NOMO-1 treated with DMSO at 0.1 percent for 48 hours (cell line): ENCODE data around the gene ARHGAP44.
A peak's percentile ranks its signal among the peaks of the same experiment; 100 is the strongest.

Source experiments
- DNase-seq: peaks from one replicate; lab custom pipeline; 2025; ENCODE audit not compliant: unreplicated experiment; lab: John Stamatoyannopoulos, UW

The ARHGAP44 gene

GRCh38 chr17:12992676-12993075 lies 203.4 kb downstream of the ARHGAP44 start:
- DNase-seq = no peak

GRCh38 chr17:12993631-12994030 lies 204.3 kb downstream of the ARHGAP44 start:
- no peak for DNase-seq

DNA sequence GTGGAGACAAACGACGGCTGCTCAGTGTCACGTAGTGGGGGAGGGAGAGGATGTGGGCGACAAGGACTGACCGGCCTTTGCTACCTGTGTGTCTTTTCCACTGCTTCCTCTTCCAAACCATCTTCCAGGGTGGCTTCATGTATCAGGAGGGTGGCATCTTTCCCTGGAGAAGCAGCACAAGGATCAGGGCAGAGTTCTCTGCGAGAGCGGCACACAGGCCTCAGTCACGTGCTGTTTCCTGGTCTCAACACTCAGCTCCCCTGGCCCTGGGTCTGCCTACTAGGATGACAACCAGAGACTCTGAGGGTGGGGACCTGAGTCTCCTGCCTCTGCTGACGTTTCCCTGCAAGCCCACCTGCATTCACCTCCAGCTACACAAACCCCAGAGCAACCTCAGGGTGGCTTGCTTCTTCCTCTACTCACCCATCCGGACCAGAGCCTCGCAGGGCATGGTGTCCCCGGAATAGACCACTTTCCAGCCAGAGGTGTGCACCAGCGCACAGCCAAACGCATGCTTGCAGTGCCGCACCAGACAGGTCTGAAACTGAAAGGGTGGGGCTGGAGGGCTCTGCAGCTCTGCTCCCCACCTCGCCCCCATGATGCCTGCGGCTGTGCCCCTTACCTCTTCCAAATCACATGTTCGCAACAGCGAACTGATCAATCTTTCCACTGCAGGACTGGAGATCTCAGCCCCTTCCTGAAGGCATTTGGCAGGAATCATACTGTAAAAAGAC lies 205.2 kb downstream of the ARHGAP44 start:
- DNase-seq = no peak

DNA sequence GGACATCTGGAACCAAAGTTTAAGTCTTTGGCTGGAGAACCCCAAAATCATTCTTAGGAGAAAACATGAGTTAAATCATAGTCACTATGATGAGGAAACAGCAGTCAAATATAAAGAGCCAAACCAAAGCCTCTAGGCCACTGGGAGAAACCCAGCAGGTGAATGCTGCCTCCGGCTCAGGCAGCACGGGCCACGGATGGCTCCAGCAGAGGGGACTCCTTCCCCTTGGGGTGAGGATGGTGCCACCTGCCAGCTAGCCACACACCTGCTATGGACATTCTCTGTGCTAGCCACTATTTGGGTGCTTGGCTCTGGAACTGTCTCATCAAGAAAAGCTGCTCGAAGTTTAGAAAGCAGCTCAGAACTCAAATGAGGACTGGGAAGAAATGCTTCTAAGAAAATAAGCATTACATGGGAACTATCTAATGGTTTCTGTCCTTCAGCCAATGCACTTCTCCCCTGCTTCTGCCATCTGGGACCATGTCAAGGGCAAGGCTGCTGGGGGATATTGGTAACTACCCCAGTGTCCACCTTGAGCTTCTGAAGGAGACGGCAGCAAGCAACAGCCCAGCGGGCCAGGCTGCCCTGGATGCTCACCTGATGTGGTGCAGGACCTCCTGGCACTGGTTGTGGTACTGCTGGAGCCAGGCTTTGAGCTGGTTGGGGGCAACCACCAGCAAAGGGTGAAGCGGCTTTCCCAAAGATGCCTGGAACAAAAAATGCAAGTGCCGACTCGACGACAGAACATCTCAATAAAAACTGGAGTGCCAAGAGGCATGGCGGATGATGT lies 206.0 kb downstream of the ARHGAP44 start:
- no peak for DNase-seq

GRCh38 chr17:12995896-12996295 lies 206.6 kb downstream of the ARHGAP44 start:
- no peak for DNase-seq

GRCh38 chr17:12996357-12996756 lies 207.1 kb downstream of the ARHGAP44 start:
- no peak for DNase-seq

DNA sequence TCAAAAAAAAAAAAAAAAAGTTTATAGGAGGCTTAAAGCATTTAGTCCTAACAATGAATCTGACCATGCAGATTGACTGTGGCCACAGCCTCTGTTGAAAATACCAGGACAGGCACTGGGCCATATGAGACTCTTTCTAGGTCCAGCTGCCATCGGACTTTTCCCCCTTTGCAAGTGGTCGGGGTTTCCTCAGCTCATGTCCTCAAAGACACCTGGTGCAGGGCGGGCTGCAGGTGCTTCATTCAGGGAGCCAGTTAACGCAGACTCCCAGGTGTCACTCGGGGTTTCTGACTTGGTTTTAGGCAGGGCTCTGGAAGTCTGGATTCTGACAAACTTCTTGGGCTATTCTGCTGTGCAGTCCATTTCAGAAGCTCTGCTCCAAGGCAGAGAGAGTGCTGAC lies 207.6 kb downstream of the ARHGAP44 start:
- DNase-seq = no peak

DNA sequence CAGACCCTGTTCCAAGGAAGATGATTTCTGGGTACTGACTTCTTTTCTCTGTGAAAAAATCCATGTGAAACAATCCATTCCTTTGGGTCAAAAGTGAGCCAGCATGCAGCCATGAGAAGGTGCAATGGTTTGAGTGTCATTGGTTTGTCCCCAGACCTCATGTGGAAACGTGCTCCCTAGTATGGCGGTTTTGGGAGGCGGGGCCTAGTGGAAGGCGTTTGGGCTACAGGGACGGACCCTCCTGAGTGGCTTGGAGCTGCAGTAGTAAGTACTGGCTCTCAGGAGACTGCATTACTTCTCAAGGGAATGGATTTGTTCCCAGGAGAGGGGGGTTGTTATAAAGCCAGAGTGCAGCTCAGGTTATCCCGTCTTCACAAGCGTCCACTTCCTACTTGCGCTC lies 209.2 kb downstream of the ARHGAP44 start:
- no peak for DNase-seq

- DNase-seq = no peak
Observed at GRCh38 chr17:12998874-12999273, 209.6 kb downstream of the ARHGAP44 start.

DNA sequence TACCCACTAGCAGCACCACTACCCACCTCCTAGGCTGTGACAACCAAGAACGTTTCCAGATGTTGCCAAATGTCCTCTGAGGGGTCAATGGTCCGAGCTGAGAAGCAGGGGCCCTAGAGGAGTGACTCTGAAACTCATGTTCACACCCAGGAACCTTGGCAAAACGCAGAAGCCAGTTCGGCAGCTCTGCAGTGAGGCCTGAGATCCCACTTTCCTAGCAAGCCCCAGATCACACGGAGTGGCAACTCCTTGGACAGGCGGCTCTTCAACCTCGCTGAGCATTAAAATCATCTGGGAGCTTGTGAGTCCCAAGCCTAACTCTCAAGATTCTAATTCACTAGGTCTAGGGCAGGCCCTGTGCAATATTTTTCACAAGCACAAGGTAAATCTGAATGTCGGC lies 211.3 kb downstream of the ARHGAP44 start:
- DNase-seq = no peak

- DNase-seq = no peak
Observed at GRCh38 chr17:13001991-13002615, 212.8 kb downstream of the ARHGAP44 start.

GRCh38 chr17:13002761-13003453 lies 213.6 kb downstream of the ARHGAP44 start:
- peak; percentile 10 for DNase-seq

- DNase-seq = no peak
Observed at GRCh38 chr17:13003454-13003851, 214.2 kb downstream of the ARHGAP44 start.

- no peak for DNase-seq
Observed at GRCh38 chr17:13003927-13004326, 214.6 kb downstream of the ARHGAP44 start.

GRCh38 chr17:13004336-13004735 lies 215.0 kb downstream of the ARHGAP44 start:
- DNase-seq = no peak

DNA sequence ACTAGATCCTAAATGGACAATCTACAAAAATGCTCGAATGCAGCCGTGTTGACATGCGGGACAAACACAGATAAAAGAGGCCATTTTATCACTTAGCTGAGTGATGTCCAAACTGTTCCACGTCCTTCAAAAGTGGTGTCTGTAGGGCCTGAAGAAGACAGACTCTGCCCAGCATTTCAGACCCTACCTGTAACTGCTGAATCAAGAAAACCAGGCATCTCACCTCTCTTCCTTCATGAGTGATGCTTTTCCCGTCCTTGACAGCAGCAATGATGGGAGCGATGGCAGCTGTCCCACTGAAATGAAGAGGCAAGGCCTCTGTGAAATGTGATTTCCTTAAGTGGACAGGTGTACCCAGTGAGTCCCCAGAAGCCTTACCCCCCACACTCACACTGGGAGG lies 216.2 kb downstream of the ARHGAP44 start:
- DNase-seq = no peak

DNA sequence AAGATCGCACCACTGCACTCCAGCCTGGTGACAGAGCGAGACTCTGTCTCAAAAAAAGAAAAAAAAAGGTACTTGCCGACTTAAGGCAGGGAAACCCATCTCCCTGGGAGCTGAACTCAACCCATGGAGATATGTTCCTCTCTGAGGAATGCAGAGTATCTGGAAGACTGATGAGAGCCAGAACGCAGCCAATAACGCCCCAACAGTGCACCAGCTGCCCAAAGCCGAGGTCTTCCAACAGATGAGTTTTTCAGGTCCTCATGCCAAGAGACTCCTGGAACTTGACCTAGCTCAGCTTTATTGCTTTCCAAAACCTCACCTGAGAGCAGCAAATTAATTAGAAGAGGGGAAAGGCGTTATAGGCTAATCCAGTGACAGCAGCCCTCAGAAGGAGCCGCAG lies 219.2 kb downstream of the ARHGAP44 start:
- no peak for DNase-seq

DNA sequence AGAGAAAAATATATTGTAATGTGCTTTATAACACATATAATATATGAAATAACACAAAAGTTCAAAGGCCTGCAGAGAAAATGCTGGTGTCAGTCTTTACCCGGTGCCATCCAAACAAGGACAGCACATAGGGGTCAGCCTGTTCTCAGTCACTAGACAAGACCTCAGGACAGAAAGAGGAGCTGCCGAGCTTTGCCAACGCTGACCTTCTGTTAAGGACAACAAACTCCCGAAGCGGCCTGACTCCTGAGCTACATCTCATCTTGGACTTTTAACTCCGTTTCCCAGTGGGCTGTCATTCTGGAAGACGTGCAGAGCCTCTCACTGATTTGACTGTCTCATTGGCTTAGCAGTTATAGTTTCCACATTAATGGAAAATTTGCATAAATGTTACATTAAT lies 221.7 kb downstream of the ARHGAP44 start:
- DNase-seq = no peak

DNA sequence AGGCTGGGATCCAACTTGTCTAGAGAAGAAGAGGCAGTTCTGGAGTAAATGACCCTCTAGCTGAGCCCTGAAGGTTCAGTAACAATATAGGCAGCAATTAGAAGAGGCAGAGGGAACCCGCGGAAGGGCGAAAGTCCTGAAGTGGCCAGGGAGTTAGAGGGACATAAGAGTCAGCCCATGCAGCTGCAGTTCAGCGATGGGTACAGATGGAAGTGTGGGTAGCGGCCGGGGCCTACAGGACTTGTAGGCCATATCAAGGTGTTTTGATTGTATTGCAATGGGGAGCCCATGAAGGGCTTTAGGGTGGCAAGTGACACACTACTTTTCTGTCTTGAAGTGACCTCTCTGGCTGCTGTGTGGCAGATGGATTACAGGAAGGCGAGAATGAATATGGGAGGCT lies 225.5 kb downstream of the ARHGAP44 start:
- no peak for DNase-seq

DNA sequence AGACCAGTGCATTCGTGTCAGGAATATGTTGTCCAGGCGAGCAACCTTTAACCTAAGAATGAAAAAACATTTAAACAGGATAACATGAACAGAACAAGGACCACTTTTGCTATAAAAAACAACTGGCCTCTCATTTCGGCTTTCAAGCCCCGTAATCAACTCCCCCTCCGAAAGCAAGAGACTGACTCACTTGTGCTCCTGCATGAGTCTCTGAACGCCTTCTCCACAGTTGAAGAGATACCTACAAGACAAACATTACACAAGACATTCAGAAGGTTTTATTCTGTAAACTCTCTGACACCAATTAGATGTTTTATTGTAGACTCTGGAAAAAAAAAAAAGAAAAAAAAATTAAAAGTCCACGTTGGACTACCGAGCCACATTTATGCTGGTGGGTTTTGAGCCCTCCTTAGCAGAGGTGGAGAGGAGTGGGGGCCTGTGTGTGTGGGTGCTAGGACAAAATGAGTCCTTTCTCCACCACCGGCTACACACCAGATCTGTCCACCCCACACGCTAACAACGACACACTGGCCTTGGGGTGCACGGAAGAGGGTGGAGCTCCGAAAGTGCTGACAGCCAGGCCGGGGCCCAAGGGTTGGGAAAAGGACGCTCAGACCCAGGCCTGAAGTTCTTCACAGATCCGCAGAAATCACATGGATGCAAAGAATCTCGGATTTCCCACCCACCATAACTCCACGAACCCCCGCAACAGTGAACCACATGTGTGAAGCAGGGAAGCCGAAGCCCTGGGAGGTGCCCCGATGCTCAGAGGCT lies 227.8 kb downstream of the ARHGAP44 start:
- DNase-seq = peak; percentile 39
